GM18873 (cell line): ENCODE data around the gene GMNN.

ENCODE experiments used
- ATAC-seq: cut with Tn5 transposase; IDR thresholded peaks from one replicate; pipeline ENCODE4 v1.9.1; 2021; ENCODE audit warnings: mild to moderate bottlenecking, moderate library complexity, moderate number of reproducible peaks; ENCODE audit not compliant: unreplicated experiment, low FRiP score

The GMNN gene

GRCh38 chr6:24799541-24799915, 24.8 kb downstream of the GMNN start:
- ATAC-seq: no peak

- no peak for ATAC-seq
These were observed 27.7 kb downstream of the GMNN start for GRCh38 chr6:24802271-24803059.

GRCh38 chr6:24807584-24807983, 32.8 kb downstream of the GMNN start:
- no peak for ATAC-seq

- ATAC-seq: no peak
These were observed 35.0 kb downstream of the GMNN start for GRCh38 chr6:24809728-24810127.

- ATAC-seq: no peak
These were observed 43.6 kb downstream of the GMNN start for GRCh38 chr6:24818346-24818745.

- no peak for ATAC-seq
These were observed 47.2 kb downstream of the GMNN start for GRCh38 chr6:24821860-24822444.

GRCh38 chr6:24822696-24823095, 48.0 kb downstream of the GMNN start:
- ATAC-seq: no peak

- no peak for ATAC-seq
These were observed 48.4 kb downstream of the GMNN start for GRCh38 chr6:24823185-24823584.

GRCh38 chr6:24824142-24824938, 49.6 kb downstream of the GMNN start:
- ATAC-seq: no peak

- no peak for ATAC-seq
These were observed 50.4 kb downstream of the GMNN start for GRCh38 chr6:24825130-24825630.

GRCh38 chr6:24827162-24827561, 52.4 kb downstream of the GMNN start:
- ATAC-seq: no peak

- ATAC-seq: no peak
These were observed 53.2 kb downstream of the GMNN start for GRCh38 chr6:24827970-24828369.

GRCh38 chr6:24829657-24830056, 54.9 kb downstream of the GMNN start:
- no peak for ATAC-seq

GRCh38 chr6:24831771-24832716, 57.3 kb downstream of the GMNN start:
- ATAC-seq: no peak

GRCh38 chr6:24832794-24833193, 58.1 kb downstream of the GMNN start:
- no peak for ATAC-seq

- ATAC-seq: no peak
These were observed 59.1 kb downstream of the GMNN start for GRCh38 chr6:24833711-24834386.
